GM18951 (cell line): ENCODE measurements around the gene FIGNL2.

Experiments
- POLR2A ChIP-seq: IDR thresholded peaks from 4 replicates; pipeline ENCODE4 v1.6.1; 2011; ENCODE audit warnings: mild to moderate bottlenecking; ENCODE audit not compliant: insufficient read length, insufficient read depth; ENCODE audit errors: extremely low read depth
- in situ Hi-C: fragments of 300-500 bp; cut with MboI; formaldehyde crosslinking; loops from one replicate; pipeline ENCODE4 v1.12.0; 2022; ENCODE audit warnings: low sequenced_read_pairs, mixed read lengths, inconsistent platforms; ENCODE audit not compliant: unreplicated experiment

Gene FIGNL2

GRCh38 chr12:51862947-51863346 is 14.4 kb upstream of the FIGNL2 start:
- no peak for TF ChIP-seq POLR2A
- in situ Hi-C loops: no loop called here

GRCh38 chr12:51860986-51861385 is 12.5 kb upstream of the FIGNL2 start:
- TF ChIP-seq POLR2A: no peak
- in situ Hi-C loops: no loop called here

GRCh38 chr12:51855586-51856428 is 7.3 kb upstream of the FIGNL2 start:
- in situ Hi-C loops: no loop called here
- TF ChIP-seq POLR2A: no peak

- TF ChIP-seq POLR2A: no peak
- in situ Hi-C loops: no loop called here
Observed at GRCh38 chr12:51852404-51853137, 4.1 kb upstream of the FIGNL2 start.

- TF ChIP-seq POLR2A: no peak
Observed at GRCh38 chr12:51851413-51852124, 3.1 kb upstream of the FIGNL2 start.

GRCh38 chr12:51850965-51851299 is 2.4 kb upstream of the FIGNL2 start:
- in situ Hi-C loops: no loop called here
- TF ChIP-seq POLR2A: no peak

More at GRCh38 chr12:51851413-51852124, 3.1 kb upstream of the FIGNL2 start:
- in situ Hi-C loops: no loop called here

- in situ Hi-C loops: no loop called here
- no peak for TF ChIP-seq POLR2A
Observed at GRCh38 chr12:51850081-51850964, 1.8 kb upstream of the FIGNL2 start.

GRCh38 chr12:51848841-51849735 is 570 bp upstream of the FIGNL2 start:
- TF ChIP-seq POLR2A: no peak
- in situ Hi-C loops: no loop called here

- in situ Hi-C loops: no loop called here
- TF ChIP-seq POLR2A: no peak
Observed at GRCh38 chr12:51847643-51848325, 734 bp downstream of the FIGNL2 start.

GRCh38 chr12:51846911-51847642 is 1.4 kb downstream of the FIGNL2 start:
- in situ Hi-C loops: no loop called here
- TF ChIP-seq POLR2A: no peak

- TF ChIP-seq POLR2A: no peak
- in situ Hi-C loops: no loop called here
Observed at GRCh38 chr12:51846271-51846691, 2.2 kb downstream of the FIGNL2 start.
